Heart left ventricle (tissue), 13 donors: ENCODE results near the gene PRKG1.

Source experiments
- POLR2A ChIP-seq, 2 donors: fragments of 450-650 bp; IDR thresholded peaks; one replicate each; pipeline ENCODE4 v1.6.1; 2017; ENCODE audit warnings: antibody characterized with exemption in 2 of 2, mild to moderate bottlenecking in 2 of 2, moderate library complexity in 2 of 2
- TF ChIP-seq, protein P1 (sequence below), 12 donors: fragments of 200-600 bp; sonication (generic) in 4 of 12; IDR thresholded peaks; one replicate each; pipeline versions ENCODE4 v1.5.0 to v1.8.0; 2018 to 2022; ENCODE audit warnings: antibody characterized with exemption in 12 of 12, mild to moderate bottlenecking in 5 of 12
- donor health status: ischemic (EF 13 %, LVEDD 7.1; RV severe dilation, severe dysfunction).
- donor health status: DM: no; HTN: yes; CAD: no.
- donor health status: DM: no; HTN: no; CAD: no.
- donor health status: ischemic (EF 25% LVEDD 6.9; RV normal size, moderate dysfunction).
- donor health status: ischemic (EF 25% LVEDD 5.7; RV mildly dilated, moderate dysfunction).
- donor health status: ischemic (EF 35%, LVEDD 5.7; RV mildly dilated, moderate dysfunction).
- donor health status: nonischemic (EF 11% LVEDD 7.7; RV severe dilation, severe dysfunction).
- donor health status: DM: yes; HTN: yes; CAD: no.
- donor health status: PGD.
- donor health status: ischemic (EF 29% LVEDD 5.4; RV normal size, mild dysfunction).
- donor health status: nonischemic (EF 23%, LVEDD 6.1; RV moderate dilation, normal function).

- TF ChIP-seq, protein P1, sequence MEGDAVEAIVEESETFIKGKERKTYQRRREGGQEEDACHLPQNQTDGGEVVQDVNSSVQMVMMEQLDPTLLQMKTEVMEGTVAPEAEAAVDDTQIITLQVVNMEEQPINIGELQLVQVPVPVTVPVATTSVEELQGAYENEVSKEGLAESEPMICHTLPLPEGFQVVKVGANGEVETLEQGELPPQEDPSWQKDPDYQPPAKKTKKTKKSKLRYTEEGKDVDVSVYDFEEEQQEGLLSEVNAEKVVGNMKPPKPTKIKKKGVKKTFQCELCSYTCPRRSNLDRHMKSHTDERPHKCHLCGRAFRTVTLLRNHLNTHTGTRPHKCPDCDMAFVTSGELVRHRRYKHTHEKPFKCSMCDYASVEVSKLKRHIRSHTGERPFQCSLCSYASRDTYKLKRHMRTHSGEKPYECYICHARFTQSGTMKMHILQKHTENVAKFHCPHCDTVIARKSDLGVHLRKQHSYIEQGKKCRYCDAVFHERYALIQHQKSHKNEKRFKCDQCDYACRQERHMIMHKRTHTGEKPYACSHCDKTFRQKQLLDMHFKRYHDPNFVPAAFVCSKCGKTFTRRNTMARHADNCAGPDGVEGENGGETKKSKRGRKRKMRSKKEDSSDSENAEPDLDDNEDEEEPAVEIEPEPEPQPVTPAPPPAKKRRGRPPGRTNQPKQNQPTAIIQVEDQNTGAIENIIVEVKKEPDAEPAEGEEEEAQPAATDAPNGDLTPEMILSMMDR (IDR thresholded peaks at IDR 0.05): no peak
- TF ChIP-seq POLR2A (IDR thresholded peaks at IDR 0.05): no peak
These were observed 244.8 kb downstream of the PRKG1 start for GRCh38 chr10:51319173-51319435.
